ENCODE measurements around the gene SDK2.

SDK2 gene, protein sequence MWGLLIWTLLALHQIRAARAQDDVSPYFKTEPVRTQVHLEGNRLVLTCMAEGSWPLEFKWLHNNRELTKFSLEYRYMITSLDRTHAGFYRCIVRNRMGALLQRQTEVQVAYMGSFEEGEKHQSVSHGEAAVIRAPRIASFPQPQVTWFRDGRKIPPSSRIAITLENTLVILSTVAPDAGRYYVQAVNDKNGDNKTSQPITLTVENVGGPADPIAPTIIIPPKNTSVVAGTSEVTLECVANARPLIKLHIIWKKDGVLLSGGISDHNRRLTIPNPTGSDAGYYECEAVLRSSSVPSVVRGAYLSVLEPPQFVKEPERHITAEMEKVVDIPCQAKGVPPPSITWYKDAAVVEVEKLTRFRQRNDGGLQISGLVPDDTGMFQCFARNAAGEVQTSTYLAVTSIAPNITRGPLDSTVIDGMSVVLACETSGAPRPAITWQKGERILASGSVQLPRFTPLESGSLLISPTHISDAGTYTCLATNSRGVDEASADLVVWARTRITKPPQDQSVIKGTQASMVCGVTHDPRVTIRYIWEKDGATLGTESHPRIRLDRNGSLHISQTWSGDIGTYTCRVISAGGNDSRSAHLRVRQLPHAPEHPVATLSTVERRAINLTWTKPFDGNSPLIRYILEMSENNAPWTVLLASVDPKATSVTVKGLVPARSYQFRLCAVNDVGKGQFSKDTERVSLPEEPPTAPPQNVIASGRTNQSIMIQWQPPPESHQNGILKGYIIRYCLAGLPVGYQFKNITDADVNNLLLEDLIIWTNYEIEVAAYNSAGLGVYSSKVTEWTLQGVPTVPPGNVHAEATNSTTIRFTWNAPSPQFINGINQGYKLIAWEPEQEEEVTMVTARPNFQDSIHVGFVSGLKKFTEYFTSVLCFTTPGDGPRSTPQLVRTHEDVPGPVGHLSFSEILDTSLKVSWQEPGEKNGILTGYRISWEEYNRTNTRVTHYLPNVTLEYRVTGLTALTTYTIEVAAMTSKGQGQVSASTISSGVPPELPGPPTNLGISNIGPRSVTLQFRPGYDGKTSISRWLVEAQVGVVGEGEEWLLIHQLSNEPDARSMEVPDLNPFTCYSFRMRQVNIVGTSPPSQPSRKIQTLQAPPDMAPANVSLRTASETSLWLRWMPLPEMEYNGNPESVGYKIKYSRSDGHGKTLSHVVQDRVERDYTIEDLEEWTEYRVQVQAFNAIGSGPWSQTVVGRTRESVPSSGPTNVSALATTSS (N-terminal part only)

DNA sequence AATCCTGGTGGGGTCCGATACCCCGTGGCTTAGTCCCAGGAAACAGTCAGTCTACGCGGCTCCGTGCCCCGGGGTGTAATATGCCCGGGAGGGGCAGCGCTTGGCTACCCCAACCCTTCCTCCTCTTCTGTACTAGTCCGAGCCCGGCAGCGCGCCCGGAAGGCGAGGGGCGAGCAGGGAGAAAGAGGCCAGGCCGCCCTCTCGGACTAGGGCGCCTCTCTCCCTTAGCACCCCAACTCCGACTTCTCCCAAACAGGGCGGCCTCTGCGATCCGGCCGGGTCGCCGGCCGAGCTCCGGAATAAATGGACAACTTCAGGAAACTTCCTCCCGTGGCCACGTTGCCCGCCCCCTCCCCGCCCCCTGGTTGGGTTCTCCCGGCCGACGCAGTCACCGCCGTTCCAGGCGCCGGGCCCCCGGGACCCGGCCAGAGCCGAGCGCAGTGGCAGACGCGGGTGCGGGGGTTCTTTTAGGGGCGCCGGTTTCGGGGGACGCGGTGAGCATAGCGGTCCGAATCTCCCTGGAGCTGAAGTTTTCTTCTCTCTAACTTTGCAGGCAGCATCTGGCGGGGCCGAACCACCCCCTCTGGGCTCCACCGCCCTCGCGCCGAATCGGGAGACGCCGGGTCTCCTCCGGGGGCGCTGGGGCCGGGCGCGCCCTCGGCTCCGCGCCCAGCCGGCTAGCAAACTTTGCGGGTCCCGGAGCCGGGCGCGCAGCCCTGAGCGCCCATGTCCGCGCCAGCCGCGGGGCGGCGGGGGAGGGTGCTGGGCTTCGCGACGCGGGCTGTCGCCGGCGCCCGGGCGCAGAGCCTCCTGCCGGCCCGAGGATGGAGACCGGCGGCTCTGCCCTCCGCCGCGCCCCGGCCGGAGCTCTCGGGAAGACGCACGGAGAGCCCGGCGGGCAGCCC lies at the start of gene SDK2:
TSS of gene SDK2 (minus strand) at position 301 of the 905 bp plus-strand sequence. CDS start 357 bp downstream, outside the sequence.
- DNase-seq (ENCODE audit: low read depth), result no peak

DNA sequence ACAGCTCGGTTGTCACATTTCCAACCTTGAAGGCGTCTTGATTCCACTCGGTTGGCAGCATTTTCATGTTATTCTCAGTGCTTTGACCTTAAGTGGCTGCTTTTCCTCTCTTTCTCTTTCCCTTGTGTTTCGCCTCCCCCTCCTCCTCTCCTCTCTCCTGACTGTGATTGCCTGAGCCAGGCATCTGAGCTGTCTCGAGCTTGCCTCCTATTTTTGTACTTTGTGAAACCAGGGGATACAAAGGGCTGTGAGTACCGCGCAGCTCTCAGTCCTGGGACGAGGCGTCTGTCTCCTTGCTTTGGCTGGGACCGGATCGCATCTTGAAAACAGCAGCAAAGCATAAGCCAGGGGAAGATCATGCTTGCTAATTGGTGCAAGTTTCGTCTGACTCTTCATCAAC lies 48.8 kb upstream of the SDK2 start:
- DNase-seq (ENCODE audit: low read depth), result no peak

DNA sequence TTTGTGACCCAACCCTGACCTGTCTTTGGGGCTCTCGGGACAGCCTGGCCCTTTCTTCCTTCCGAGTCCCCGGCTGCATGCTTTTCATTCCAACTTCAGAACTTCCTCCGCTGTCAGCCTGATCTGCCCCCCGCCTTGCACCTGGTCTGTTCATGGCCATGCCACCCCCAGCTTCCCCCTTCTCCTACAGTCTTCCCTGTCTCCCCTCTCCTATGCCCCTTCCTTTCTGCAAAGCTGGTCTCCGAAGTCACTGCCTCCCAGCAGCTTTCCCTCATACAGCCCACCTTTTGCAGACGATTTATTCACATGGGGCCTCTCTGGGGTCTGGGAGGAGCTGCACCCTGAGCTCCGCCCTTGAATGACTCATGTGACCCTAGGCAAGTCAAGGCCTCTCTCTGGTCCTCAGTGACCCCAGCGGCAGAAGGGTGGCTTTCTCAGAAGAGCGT lies 47.1 kb upstream of the SDK2 start:
- DNase-seq (ENCODE audit: low read depth), result no peak

DNA sequence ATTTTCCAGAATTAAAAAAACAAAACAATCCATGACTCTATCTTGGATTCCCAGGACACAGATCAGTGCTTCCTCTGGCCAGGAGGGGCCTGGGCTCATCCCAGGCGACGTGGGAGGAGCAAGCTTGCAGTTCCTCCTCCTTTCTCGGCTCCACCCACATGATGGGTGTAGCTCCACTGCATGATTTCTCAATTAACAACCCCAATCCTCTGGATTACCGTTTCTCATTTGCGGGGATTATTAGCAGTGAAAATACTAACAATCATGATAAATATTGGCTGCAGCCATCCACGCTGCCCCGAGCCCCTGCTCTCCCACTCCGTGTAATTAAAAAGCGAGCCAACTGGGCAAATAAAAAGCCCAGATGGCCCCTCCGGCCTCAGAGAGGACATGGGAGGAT lies 46.4 kb upstream of the SDK2 start:
- no peak for DNase-seq (ENCODE audit: low read depth)

DNA sequence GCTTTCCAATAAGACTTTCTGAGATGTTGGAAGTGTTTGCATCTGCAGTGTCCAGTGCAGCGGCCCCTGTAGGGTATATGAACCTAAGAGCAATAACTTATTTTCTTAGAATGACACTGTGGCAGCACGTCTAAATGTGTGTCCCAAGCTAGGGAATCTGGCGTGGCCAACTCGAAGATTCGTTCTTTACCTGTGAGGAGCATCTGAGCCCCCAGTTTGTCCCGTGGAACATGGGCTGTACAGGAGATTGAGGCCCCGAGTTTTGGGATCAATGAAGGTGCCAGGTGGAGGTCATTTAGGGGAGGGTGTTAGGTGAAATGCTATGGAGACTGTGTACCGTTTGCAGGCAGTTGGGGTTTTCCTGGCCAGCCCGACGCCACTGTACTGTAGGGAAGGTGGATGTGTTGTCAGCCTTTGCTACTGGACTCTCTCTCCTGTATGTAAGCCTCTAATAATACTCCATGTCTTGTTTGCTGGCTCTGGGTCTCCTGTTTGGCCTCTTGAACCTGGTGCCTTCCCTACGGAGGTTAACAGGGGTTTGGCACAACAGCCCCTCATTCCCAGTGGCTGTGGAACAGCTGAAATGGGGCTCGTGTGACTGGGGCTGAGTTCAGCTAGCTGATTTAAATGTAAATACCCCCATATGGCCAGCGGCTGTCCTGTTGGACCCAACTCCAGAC lies 45.5 kb upstream of the SDK2 start:
- no peak for DNase-seq (ENCODE audit: low read depth)

DNA sequence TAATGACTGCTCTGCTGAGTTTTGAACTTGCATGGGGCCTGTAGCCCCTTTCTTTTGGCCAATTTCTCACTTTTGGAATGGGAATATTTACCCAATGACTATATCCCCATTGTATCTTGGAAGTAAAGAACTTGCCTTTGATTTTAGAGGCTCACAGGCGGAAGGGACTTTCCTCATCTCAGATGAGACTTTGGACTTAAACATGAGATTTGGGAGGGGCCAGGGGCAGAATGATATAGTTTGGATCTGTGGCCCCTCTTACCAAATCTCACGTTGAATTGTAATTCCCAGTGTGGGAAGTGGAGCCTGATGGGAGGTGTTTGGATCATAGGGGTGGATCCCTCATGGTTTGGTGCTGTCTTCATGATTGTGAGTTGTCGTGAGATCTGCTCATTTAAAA lies 42.7 kb upstream of the SDK2 start:
- no peak for DNase-seq (ENCODE audit: low read depth)

DNA sequence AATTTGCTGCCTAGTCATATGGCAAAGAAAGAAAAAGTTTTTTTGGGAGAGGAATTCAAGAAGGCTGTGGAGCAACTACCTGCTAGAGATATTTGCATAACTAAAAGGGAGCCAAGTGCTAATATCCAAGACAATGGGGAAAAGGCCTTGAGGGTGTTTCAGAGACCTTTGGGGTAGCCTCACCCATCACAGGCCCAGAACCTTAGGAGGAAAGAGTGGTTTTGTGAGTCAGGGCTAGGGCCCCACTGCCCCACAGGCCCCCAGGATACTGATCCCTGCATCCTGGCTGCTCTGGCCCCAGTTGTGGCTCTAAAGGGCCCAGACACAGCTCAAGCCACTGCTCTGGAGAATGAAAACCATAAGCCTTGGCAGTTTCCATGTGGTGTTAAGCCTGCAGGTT lies 41.9 kb upstream of the SDK2 start:
- DNase-seq (ENCODE audit: low read depth), result no peak

DNA sequence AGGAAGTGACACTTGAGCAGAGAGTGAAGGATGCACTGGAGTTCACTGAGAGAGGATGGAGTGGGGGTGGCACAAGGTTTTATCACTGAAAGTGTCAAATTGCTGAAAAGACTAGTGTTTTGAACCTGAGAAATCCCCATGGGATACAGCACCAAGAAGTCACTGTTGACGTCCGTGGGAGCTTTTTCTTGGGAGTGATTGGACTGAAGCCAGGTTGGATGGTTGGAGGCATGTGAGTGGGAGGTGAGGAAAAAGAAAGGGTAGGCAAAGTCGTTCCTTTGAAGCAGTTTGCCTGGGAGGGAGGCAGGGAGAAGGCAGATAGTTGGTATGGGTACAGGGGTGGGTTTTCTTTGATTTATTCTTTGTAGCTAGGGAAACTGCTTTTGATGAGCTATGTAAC lies 39.9 kb upstream of the SDK2 start:
- no peak for DNase-seq (ENCODE audit: low read depth)

DNA sequence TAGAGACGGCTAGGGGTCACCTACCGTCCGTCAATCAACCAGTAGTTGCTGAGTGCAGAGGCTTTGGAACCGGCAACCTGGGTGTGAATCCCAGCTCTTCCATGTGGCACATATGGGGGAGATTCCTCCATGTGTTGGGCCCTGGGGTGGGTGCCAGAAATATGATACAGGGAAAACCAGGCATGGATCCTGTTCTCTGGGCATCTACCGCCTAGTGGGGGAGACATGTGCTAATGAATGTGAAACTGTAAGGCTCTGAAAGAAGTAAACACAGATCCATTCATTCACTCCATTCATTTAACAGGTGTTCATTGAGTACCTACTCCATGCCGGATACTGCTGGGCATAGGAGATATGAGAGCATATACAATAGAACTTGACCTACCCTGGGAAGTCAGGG lies 39.5 kb upstream of the SDK2 start:
- DNase-seq (ENCODE audit: low read depth), result no peak

DNA sequence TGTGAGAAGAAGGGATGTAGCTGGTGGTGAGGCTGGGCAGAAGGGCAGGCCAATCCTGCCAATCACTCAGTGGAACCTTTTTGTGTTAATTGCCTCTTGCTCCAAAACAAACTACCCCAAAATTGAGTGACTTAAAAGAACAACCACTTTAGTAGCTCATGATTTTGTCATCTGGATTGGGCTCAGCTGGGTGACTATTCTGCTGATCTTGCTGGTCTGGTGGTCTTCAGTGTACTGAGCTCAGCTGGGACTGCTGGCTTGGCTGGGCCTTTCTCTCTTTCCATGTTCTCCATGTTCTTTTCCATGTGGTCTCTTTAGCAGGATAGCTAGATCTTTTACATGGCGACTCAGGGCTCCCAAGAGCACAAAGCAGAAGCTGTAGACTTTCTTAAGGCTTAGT lies 37.7 kb upstream of the SDK2 start:
- DNase-seq (ENCODE audit: low read depth), result no peak

DNA sequence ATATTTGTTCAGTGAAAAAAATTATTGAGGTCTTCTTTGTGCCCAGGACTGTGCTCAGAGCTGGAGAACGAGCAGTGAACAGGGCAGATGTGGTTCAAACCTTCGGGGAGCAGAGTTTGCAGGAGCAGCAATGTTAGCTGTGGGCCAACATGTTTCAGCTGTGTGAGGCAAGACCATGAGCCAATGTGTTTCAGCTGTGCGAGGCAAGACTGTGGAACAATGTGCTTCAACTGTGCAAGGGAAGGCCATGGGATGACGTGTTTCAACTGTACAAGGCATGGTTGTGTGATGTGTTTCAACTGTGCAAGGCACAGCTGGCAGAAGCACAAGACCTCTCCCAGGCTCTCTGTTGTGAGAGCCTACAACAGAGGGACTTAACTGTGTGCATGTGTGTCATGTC lies 35.2 kb upstream of the SDK2 start:
- no peak for DNase-seq (ENCODE audit: low read depth)

DNA sequence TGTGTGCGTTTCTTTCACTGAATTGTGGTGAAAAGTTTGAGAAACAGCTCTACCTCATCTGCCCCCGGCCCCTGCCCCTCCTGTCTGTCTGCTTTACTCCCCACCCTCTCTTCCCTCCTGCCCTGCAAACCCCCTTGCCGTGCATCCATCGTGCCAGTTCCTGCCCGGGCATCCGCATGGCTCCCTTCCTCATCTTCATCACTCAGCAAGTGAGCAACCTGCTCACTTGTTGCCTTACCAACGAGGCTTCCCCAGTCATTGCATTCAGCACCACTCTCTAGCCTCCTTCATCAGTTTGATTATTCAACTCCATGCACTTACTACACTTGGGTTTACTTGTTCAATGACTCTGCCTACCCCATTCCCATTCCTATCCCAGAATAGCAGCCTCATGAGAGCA lies 34.8 kb upstream of the SDK2 start:
- DNase-seq (ENCODE audit: low read depth), result no peak

DNA sequence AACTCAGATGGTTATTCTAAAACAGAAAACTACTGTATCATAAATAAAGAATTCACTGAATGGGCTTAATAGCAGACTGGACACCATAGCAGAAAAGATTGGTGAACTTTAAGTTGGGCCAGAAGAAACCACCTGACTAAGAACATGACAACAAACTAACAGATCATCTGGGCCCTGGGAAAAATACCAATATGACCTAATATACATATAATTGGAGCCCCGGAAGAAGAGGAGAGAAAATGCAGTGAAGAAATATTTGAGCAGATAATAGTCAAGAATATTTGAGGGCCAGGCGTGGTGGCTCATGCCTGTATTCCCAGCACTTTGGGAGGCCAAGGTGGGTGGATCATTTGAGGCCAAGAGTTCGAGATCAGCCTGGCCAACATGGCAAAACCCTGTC lies 25.5 kb upstream of the SDK2 start:
- DNase-seq (ENCODE audit: low read depth), result no peak

DNA sequence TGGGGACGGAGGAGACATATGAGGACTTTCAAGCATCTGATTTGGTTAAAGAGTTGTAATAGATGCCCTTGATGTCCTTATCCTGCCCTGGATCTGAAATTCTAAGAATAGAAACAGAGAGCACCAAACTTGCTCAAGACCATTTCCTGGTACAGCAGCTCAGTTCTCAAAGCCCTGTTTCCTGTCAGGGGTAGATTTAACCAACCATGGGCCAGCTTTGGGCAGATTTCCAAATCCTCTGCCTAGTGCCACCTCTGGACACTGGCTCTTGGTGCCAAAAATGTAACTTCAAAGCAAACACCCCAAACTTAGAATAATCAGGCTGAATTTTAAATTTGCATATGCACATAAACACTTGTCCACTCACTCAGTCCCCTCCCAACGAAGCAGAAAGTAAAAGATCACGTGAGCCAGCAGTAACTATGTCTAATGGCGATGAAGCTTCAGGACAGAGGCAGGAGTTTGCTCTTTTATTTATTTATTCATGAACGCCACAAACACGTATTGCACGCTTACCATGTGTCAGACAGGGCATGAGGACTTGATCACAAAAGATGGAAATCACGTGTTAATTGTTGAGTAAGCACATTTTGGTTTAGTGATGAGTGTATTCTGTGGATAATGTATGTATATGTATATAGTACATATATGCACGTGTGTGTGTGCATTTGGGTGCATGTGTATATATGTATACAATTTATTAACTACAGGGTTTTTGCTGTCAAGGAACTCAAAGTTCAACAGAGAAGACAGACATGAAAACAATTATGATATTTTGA lies 23.1 kb upstream of the SDK2 start:
- DNase-seq (ENCODE audit: low read depth), result no peak

DNA sequence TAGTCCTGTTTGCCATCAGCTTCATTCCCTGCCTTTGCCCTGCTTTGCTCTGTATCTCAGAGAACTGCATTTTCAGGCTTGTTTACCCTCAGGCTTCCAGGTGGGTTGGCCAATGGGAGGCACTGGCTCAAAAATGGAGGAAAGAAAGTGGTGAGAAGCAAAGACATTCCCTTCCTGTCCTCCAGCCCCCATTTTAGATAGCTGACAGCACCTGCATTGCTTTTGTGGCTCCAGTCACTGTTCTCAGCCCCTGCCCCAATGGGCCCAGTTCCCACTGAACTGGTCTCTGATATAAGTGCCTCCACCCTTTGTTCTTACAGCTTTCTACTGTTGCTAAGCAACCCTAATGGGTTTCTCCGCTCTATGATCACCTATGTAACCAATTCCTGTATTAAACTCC lies 19.4 kb upstream of the SDK2 start:
- no peak for DNase-seq (ENCODE audit: low read depth)

DNA sequence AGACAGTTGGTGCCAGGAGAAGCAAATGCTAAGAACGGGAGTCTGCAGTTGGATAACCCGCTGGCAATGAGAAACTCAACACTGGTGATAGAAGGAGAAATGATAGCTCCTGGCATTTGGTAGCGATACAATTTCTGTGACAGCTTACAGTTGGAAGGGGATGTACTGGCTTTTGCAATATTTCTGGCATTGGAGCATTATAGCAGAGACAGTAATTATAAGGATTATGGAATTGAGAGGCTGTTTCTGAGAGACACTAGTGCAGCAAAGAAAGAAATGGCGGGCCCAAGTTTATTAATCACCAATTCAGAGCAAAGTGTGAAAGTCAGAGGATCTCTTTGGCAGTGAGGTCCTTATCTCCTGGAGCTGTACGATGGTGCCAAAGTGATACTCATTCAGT lies 16.1 kb upstream of the SDK2 start:
- no peak for DNase-seq (ENCODE audit: low read depth)

DNA sequence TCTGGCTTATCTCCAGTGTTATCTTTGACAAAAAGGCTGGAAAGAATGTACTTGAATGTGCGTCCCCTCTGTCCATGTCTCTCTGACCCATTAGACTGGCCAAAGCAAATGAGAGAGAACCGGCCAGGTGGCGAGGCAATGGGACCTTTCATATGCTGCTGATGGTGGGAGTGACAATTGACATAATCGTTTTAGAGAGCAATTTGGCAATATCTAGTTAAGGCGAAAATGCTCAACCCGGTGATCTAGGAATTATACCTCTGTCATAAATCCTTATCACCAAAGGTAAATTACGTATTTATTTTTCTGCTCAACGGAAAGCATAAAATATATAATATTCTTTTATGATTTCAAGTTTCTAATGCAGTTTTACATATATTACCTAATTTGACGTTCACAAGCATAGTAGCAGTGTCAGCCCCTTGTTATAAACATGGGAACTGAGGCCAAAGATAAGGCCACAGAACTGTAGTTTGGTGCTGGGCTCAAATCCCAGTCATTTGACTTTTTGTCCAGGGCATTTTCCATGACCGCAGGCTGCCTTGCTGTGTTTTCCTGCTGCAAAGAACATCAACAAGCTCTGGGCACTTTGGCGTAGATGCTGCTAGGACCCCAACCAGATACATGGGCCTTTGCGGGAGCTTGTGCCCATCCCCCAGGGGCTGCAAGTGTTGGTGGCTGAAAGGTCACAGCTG lies 14.7 kb upstream of the SDK2 start:
- no peak for DNase-seq (ENCODE audit: low read depth)

DNA sequence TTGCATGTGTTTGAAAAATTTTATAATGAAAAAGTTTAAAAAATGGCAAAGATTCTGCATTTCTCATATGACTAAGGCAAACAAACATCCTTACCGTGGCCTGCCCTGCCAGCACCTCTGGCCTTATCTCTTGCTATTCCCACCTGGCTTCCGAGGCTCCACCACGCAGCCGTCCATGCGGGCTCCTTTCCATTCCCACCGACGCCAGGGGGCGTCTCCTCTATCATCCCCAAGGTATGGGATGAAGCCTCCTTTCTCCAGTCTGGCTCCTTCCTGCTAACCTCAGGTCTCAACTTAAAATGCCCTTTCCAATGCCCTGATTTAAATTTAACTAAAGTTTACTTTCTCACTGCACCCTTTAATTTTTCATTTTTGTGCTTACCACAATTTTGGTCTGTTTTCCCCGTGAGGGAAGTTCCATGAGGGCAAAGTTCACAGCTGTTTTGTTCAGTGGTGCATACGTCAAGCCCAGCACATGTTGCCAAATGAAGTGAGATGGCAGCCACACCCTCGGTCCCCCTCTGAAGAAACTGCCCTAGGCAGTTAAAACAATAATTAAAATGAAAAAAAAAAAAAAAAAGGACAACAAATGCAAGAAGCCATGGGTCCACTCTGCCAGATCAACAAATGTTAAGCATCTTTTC lies 13.3 kb upstream of the SDK2 start:
- peak; percentile 12 for DNase-seq (ENCODE audit: low read depth)

DNA sequence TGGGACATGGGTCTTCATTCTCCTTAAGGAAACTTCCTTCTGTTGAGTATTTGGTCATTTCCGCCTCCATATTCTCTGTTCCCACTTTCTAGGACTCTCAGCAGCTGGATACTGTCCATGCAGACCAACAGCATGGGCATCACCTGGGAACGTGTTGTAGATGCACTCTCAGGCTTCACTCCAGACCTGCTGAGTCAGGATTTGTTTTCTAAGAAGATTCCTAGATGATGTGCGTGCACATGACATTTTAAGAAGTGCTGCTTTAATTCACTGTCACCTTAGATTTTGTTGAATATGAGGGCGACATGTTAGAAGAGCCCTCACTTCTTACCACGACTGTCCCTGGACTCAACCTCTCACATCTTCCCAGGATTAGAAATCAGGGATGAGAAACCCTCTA lies 10.0 kb upstream of the SDK2 start:
- DNase-seq (ENCODE audit: low read depth), result no peak
